ENCODE measurements around the gene DENND1B. TPM values are rescaled to one million over a fixed set of nuclear protein-coding genes. Genes with fewer than 3 reads are reported as not detected.

Gene DENND1B
- total and polyA plus RNA-seq, 4 donors = 1.7 to 13.7 (median 7.9) TPM

DNA sequence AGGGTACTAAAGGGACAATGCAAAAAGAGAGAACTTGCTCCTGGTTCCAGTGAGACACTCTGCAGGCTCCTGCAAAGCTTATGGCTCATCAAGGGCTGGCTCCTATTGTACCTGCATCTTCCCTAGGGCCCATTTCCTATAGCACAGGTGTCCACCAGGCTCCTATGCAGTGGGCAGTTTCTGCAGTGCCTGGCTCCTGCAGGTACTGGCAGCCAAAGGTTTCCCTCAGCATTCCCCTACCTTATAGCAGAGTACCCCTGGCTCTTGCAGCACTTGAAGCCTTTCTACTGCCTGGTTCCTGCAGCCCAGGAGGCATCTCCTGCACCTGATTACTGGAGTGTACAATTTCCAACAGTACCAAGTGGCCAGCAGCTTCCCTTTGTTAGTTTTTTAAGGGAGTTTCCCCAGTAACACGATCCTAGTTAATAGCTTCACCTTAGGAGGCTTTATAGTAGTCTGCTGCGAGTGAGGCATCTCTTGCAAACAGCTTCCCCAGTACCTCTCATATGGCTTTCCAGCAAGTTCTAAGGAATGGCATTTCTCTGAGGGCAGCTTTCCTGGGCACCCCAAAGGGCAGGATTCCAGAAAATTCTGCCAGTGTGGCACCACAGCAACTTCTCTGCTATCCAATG is 141.7 kb downstream of the DENND1B start:
- peak overlapping the region in 2 of 3 donors; percentile 24 for H3K4me3 ChIP-seq (ENCODE audit: low read depth in 1 of 3, low read length in 3 of 3)
- H3K27ac ChIP-seq (ENCODE audit: low read depth in 1 of 2, low read length in 2 of 2) = no peak overlapping the region
- peaks cover 6 to 11% (median 9%) of the 10 kb centered on the region in 4 donors for H3K9me3 ChIP-seq (ENCODE audit: control insufficient read depth in 4 of 4, low read length in 3 of 4)
- H3K4me1 ChIP-seq (ENCODE audit: control insufficient read depth in 4 of 4, insufficient read depth in 4 of 4, low read length in 3 of 4) = no peaks in the 10 kb centered on the region
- H3K36me3 ChIP-seq (ENCODE audit: control insufficient read depth in 4 of 4, insufficient read depth in 3 of 4, low read depth in 1 of 4, low read length in 3 of 4) = peaks cover 1 to 11% (median 10%) of the 10 kb centered on the region in 4 donors
- TF ChIP-seq TAF1 (conservative IDR thresholded peaks at IDR 0.05) (no peak), SP1 (IDR thresholded peaks at IDR 0.05) (no peak), ATF3 (IDR thresholded peaks at IDR 0.05) (no peak)
- no peaks in the 10 kb centered on the region for H3K27me3 ChIP-seq (ENCODE audit: control insufficient read depth in 4 of 4, insufficient read depth in 4 of 4, low read length in 3 of 4)
- no peak overlapping the region for H3K9ac ChIP-seq (ENCODE audit: low read depth in 1 of 2, low read length in 2 of 2)
- 89% methylated on average over 2 of the region's 2 CpGs for WGBS
- no peak for DNase-seq (ENCODE audit: low spot score)

- no peak for TF ChIP-seq ATF3 (IDR thresholded peaks at IDR 0.05)
- TF ChIP-seq, protein P1, sequence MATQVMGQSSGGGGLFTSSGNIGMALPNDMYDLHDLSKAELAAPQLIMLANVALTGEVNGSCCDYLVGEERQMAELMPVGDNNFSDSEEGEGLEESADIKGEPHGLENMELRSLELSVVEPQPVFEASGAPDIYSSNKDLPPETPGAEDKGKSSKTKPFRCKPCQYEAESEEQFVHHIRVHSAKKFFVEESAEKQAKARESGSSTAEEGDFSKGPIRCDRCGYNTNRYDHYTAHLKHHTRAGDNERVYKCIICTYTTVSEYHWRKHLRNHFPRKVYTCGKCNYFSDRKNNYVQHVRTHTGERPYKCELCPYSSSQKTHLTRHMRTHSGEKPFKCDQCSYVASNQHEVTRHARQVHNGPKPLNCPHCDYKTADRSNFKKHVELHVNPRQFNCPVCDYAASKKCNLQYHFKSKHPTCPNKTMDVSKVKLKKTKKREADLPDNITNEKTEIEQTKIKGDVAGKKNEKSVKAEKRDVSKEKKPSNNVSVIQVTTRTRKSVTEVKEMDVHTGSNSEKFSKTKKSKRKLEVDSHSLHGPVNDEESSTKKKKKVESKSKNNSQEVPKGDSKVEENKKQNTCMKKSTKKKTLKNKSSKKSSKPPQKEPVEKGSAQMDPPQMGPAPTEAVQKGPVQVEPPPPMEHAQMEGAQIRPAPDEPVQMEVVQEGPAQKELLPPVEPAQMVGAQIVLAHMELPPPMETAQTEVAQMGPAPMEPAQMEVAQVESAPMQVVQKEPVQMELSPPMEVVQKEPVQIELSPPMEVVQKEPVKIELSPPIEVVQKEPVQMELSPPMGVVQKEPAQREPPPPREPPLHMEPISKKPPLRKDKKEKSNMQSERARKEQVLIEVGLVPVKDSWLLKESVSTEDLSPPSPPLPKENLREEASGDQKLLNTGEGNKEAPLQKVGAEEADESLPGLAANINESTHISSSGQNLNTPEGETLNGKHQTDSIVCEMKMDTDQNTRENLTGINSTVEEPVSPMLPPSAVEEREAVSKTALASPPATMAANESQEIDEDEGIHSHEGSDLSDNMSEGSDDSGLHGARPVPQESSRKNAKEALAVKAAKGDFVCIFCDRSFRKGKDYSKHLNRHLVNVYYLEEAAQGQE (IDR thresholded peaks at IDR 0.05) = no peak
- TF ChIP-seq SP1 (IDR thresholded peaks at IDR 0.05) = no peak
- no peak for TF ChIP-seq HNF4A (conservative IDR thresholded peaks at IDR 0.05)
- no peak for TF ChIP-seq RXRA (IDR thresholded peaks at IDR 0.05)
Measured at GRCh38 chr1:197632651-197633050, 142.6 kb downstream of the DENND1B start.

DNA sequence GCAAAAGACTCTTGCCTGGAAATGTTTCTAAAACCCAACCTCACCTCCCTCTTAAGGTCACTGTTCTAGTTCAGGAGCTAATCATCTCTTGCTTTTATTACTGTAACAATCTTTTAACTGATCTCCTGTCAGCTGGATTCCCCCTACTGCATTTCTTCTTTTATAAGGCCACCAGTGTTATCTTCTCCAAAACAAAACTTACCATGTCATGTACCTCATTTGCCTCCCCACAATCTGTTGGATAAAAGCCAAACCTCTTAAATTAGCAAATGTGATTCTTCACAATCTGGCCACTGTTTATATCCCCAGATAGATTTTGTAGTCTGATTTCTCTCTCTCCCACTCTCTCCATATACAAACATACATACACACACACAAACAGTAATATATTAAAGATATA is 143.3 kb downstream of the DENND1B start:
- DNase-seq (ENCODE audit: low spot score) = no peak
- no peak overlapping the region for H3K9ac ChIP-seq (ENCODE audit: low read depth in 1 of 2, low read length in 2 of 2)
- peaks cover 6 to 11% (median 9%) of the 10 kb centered on the region in 4 donors for H3K9me3 ChIP-seq (ENCODE audit: control insufficient read depth in 4 of 4, low read length in 3 of 4)
- H3K27ac ChIP-seq (ENCODE audit: low read depth in 1 of 2, low read length in 2 of 2) = no peak overlapping the region
- H3K4me3 ChIP-seq (ENCODE audit: low read depth in 1 of 3, low read length in 3 of 3) = no peak overlapping the region
- TF ChIP-seq YY1 (IDR thresholded peaks at IDR 0.05) = no peak
- TF ChIP-seq EGR1 (IDR thresholded peaks at IDR 0.05; ENCODE audit: low read depth in 2 of 2) = no peak
- TF ChIP-seq, protein P1 (IDR thresholded peaks at IDR 0.05) = no peak
- TF ChIP-seq SP1 (IDR thresholded peaks at IDR 0.05) = no peak
- TF ChIP-seq TAF1 (conservative IDR thresholded peaks at IDR 0.05) = no peak
- H3K4me1 ChIP-seq (ENCODE audit: control insufficient read depth in 4 of 4, insufficient read depth in 4 of 4, low read length in 3 of 4) = no peaks in the 10 kb centered on the region
- H3K36me3 ChIP-seq (ENCODE audit: control insufficient read depth in 4 of 4, insufficient read depth in 3 of 4, low read depth in 1 of 4, low read length in 3 of 4) = peaks cover 1 to 11% (median 10%) of the 10 kb centered on the region in 4 donors
- H3K27me3 ChIP-seq (ENCODE audit: control insufficient read depth in 4 of 4, insufficient read depth in 4 of 4, low read length in 3 of 4) = no peaks in the 10 kb centered on the region

More at GRCh38 chr1:197632651-197633050, 142.6 kb downstream of the DENND1B start:
- H3K4me3 ChIP-seq (ENCODE audit: low read depth in 1 of 3, low read length in 3 of 3) = no peak overlapping the region
- WGBS = 90% methylated on average over 1 of the region's 1 CpG
- DNase-seq (ENCODE audit: low spot score) = no peak
- peaks cover 6 to 11% (median 9%) of the 10 kb centered on the region in 4 donors for H3K9me3 ChIP-seq (ENCODE audit: control insufficient read depth in 4 of 4, low read length in 3 of 4)
- H3K9ac ChIP-seq (ENCODE audit: low read depth in 1 of 2, low read length in 2 of 2) = no peak overlapping the region
- H3K27me3 ChIP-seq (ENCODE audit: control insufficient read depth in 4 of 4, insufficient read depth in 4 of 4, low read length in 3 of 4) = no peaks in the 10 kb centered on the region
- H3K27ac ChIP-seq (ENCODE audit: low read depth in 1 of 2, low read length in 2 of 2) = no peak overlapping the region
- no peaks in the 10 kb centered on the region for H3K4me1 ChIP-seq (ENCODE audit: control insufficient read depth in 4 of 4, insufficient read depth in 4 of 4, low read length in 3 of 4)
- H3K36me3 ChIP-seq (ENCODE audit: control insufficient read depth in 4 of 4, insufficient read depth in 3 of 4, low read depth in 1 of 4, low read length in 3 of 4) = peaks cover 1 to 11% (median 10%) of the 10 kb centered on the region in 4 donors

Data from liver (tissue), 9 donors.